ENCODE data around the gene TYSND1. TPM values are rescaled to one million over a fixed set of nuclear protein-coding genes. Genes with fewer than 3 reads are reported as not detected.

The TYSND1 gene
- total and polyA plus RNA-seq, 2 of the 13 experiments (the other 11 are each of a cell fraction or from before 2014, with no cell fraction given): 3.3 to 8.9 TPM

DNA sequence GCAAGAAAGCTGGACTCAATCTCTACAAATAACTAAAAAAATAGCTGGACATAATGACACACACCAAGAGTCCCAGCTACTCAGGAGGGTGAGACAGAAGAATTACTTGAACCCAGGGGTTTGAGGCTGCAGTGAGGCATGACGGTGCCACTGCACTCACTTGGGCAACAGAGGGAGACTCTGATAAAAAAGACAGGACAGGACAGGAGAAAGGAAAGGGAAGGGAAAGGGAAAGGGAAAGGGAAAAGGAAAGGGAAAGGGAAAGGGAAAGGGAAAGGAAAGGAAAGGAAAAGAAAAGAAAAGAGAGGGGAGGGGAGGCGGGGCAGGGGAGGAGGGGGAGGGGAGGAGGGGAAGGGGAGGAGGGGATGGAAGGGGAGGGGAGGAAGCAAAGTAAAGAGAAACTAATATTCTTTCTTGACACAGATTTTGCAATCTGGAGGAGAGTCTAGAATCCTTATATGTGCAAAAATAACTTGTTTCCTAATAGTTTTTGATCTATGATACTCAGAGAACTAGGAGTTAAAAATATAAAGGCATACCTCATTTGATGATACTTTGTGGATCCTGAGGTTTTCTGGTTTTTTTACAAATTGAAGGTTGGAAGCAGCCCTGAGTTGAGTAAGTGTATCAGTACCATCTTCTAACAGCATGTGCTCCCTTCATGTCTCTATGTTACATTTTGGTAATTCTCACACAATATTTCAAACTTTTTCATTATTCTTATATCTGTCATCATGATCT lies 15.8 kb upstream of the TYSND1 start:
- H3K4me1 ChIP-seq (ENCODE audit: insufficient read depth, low read length): peaks cover 68% of the 10 kb centered on the region
- H3K36me3 ChIP-seq (replicated peaks in 1 of 2; ENCODE audit: control insufficient read depth in 1 of 2, insufficient read depth in 2 of 2, low read length in 2 of 2): peaks cover 11 to 72% of the 10 kb centered on the region in 2 experiments
- POLR2A ChIA-PET: interaction anchor here (1.3 to 1.9 kb wide), 2 partner anchors 8 to 12 kb away, joined by 4 to 18 read pairs; partner anchors contain the start of gene SAR1A
- H3K4me3 ChIP-seq (replicated peaks in 1 of 3; ENCODE audit: insufficient read depth in 1 of 3, low read depth in 2 of 3, low read length in 3 of 3): no peak overlapping the region
- WGBS (ENCODE audit: low lambda C conversion rate): 96% methylated on average over 2 of the region's 2 CpGs
- peaks cover 61% of the 10 kb centered on the region for H4K20me1 ChIP-seq (ENCODE audit: insufficient read depth, low read length)
- no peak overlapping the region; the same call in 1 of the 2 replicates for H3K4me2 ChIP-seq (ENCODE audit: low read depth, low read length)
- no peak for DNase-seq (ENCODE audit: low spot score)
- no peaks in the 10 kb centered on the region for H3K9me3 ChIP-seq (ENCODE audit: low read length)
- no peak overlapping the region for H3K9ac ChIP-seq (ENCODE audit: insufficient read depth, low read depth, low read length)
- no peak for ATAC-seq
- in situ Hi-C loops (cut with HindIII; ENCODE audit: extremely low pct_ligation_motif_present, low pct_unique_long_range_greater_than_20kb): no loop called here
- intact Hi-C loops (cut with micrococcal nuclease; ENCODE audit: unreplicated experiment): no loop called here
- H2AFZ ChIP-seq (ENCODE audit: low read length): no peak overlapping the region
- CTCF ChIA-PET (ENCODE audit: low intra/inter-chr PET ratio, low total read pairs): no interaction called here
- H3K27me3 ChIP-seq (ENCODE audit: control insufficient read depth in 1 of 2, insufficient read depth in 2 of 2, low read length in 2 of 2): no peaks in the 10 kb centered on the region
- H3K79me2 ChIP-seq (ENCODE audit: insufficient read depth, low read length): peaks cover 83% of the 10 kb centered on the region
- TF ChIP-seq PHB2 (IDR thresholded peaks at IDR 0.05; ENCODE audit: partially characterized antibody) (no peak), SRSF4 (IDR thresholded peaks at IDR 0.05; ENCODE audit: low read depth, low read length, poor library complexity, severe bottlenecking) (no peak), ZNF30 (CRISPR knock-in tag; IDR thresholded peaks at IDR 0.05) (no peak), ATF7 (IDR thresholded peaks at IDR 0.05) (no peak), ATF7 (CRISPR knock-in tag; IDR thresholded peaks at IDR 0.05) (no peak), HNRNPK (IDR thresholded peaks at IDR 0.05; ENCODE audit: low read depth, low read length, poor library complexity, severe bottlenecking) (peak; percentile 94), NKX3-1 (CRISPR knock-in tag; IDR thresholded peaks at IDR 0.05) (no peak), PCBP1 (IDR thresholded peaks at IDR 0.05; ENCODE audit: borderline replicate concordance, low read depth, low read length) (0 out of 2 replicates have a peak, but pooled peaks have one; percentile 69), ZNF569 (CRISPR knock-in tag; IDR thresholded peaks at IDR 0.05; ENCODE audit: borderline replicate concordance) (no peak)
- BruUV-seq (replicated peaks): no TSS peak
- no peak overlapping the region for H3K27ac ChIP-seq (ENCODE audit: extremely low read length, insufficient read depth, low read length)
- FAIRE-seq: no peak

Data from HepG2 (cell line).